GM21529 (cell line): ENCODE data around the gene ARMC2.
"Not testable (repeated sequence)": the region's sequence is repeated elsewhere in the genome, so short reads cannot be mapped to it uniquely, and the experiment has no call there.

ENCODE experiments used
- ATAC-seq: cut with Tn5 transposase; IDR thresholded peaks from one replicate; pipeline ENCODE4 v1.9.1; 2021; ENCODE audit not compliant: unreplicated experiment

Gene ARMC2

DNA sequence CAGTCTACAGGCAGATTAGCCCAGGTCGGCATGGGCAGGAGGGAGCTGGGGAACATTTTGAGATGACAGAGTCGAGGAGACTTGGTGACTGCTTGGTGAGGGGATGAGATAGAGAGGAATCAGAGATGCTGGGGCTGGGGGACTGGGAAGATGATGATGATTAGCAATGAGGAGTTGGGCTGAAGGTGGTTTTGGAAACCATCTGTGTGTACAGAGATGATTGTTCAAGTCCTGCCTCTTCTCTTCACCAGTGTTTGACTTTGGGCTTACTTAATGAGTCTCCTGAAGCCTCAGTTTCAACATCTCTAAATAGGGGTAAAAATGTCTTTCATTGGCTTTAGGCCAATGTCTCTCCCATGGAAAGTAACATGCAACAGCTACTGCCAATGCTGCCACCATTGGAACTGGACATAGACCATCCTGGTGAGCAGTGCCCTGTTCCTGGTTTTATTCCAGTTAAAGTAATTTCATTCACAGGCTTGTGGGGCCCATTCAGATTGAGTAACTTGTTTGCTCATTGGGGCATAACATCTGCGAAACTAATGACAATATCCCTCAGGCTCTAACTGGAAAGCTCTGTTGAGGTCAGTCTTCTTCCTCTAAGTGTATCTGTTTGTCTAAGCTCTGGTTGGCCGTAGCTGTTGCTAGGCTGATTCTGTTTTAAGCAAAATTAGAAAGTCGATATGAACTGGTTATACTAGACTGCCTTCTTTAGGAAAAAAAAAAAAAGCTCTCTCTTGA is 99.1 kb downstream of the ARMC2 start:
- ATAC-seq, result no peak

DNA sequence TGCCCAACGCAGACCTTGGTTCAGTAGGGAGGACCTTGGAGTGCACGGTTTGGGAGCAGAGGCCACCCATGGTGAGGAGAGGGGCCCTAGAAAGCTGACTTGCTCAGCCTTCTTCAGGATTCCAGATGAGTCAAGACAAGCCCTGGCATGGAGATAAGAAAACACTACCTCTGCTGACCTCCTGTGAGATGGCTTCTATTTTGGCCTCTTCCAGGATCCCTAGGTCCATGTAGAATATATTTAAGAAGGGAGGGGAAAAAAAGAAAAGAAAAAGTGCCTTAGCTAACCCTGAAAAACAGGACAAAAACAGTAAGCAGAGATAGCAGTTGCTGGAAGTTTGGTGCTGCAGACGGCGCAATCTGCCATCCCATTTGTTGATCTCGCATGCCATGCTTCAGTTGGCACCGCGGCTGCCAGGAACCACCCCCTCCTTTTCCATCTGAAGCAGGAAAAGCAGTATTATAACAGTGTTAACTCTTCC is 100.0 kb downstream of the ARMC2 start:
- no peak for ATAC-seq

DNA sequence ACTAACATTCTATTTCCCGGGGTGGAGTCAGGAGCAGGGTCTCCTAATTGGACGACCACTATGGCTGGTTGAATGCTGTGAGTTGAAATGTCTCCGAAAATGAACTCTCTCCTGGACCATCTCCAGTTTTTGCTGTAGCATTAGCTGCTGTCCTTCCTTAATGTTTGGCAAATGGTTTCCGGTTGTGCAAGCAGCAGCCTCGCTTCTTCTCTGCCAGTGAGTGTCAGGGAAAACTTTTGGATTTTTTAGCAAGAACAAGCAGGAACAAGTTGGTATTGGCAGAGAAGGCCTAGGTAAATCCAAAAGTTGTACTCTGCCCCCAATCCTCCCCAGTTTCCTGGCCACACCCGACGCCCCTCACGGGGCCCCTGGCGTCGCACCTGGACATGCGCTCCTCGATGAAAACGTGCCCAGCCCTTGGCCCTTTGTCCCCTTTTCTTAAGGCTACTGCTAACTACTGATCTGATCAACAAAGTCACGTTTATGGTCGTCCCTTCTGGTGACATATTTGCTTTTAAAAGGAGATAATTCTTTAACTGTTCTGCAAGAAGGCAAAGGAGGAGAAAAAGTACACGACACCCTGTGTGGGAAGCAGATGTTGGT is 103.2 kb downstream of the ARMC2 start:
- ATAC-seq, result no peak

DNA sequence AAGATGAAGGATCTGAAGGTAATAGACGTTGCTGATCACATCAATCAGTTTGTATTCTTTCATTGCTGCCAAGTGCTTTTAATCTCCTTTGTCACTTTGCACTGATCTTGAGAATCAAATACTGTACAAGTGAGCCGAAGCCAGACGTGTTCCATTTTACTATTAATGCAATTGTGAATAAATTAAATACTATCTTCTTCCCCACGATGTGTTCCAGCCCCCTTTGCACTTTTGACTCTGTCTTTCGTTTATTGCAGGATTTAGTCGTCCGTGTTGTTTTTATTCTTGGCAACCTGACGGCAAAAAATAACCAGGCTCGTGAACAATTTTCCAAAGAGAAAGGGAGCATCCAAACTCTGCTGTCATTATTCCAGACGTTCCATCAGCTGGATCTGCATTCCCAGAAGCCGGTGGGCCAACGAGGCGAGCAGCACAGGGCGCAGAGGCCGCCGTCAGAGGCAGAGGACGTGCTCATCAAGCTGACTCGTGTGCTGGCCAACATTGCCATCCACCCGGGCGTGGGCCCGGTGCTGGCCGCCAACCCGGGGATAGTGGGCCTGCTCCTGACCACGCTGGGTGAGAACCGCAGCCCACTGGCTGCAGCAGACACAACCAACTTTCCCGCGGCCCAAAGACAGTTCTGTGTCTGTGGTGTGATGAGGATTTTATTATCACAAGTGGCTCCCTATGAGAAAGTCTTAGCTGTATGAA is 104.7 kb downstream of the ARMC2 start:
- ATAC-seq, result no peak

DNA sequence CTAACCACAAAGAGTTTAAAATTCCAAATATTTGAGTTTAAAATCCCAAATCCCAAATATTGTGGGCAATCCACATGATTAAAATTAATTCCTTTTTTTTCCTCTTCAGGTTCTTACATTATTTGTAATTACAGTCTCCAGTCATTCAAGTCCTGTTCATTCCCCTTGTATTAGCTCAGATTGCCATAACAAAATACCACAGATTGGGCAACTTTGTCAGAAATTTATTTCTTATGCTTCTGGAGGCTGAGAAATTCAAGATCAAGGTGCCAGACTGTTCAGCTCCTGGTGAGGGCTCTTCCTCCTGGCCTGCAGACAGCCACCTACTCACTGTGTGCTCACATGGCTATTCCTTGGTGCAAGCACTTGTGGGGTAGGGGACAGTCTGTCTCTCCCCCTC is 105.5 kb downstream of the ARMC2 start:
- ATAC-seq, result no peak

DNA sequence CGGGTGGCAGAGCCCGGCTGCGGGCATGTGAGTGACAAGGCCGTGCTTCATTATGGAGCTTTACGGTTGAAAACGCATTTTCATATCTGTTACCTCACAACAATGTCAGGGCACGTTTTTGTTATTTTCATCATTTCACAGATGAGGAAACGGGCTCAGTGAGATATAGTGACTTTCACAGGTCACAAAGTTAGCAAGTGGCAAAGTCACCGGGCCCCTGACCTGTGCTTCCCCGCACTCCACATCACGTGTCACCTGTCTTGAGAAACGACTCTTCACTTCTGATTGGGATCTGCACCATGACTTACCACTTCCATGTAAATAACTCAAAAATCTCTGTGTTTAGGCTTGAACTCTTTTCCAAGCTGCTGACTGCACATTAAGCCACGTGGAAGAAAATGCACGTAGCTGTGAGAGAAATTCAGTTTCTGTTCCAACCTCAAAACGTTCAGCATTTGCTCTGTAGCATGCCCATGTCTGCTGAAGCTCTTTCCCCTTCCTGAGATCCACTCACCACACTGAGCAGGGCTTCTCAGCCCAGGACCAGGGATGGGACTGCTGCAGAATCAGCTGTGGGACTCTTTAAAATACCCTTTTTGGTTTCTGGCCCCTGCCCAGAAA is 107.2 kb downstream of the ARMC2 start:
- no peak for ATAC-seq

DNA sequence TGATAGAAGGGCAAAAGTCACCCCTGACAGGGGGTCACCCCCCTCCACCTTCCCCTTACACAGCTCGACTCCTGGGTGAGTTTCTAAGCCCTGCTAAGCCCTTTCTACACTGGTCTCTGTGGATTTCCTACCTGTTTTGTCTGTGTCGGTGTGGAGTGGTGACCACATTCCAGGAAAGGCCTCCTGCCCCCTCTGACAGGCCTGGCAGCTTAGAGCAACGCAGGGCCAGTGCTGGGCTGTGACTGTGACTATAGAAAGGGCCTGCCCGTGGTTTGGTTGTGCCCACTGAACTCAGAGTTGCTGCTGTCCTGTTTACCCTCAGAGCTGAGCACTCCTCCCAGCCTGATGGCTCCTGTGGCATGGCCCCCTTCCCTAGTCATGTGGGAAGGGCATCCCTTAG is 109.0 kb downstream of the ARMC2 start:
- no peak for ATAC-seq

DNA sequence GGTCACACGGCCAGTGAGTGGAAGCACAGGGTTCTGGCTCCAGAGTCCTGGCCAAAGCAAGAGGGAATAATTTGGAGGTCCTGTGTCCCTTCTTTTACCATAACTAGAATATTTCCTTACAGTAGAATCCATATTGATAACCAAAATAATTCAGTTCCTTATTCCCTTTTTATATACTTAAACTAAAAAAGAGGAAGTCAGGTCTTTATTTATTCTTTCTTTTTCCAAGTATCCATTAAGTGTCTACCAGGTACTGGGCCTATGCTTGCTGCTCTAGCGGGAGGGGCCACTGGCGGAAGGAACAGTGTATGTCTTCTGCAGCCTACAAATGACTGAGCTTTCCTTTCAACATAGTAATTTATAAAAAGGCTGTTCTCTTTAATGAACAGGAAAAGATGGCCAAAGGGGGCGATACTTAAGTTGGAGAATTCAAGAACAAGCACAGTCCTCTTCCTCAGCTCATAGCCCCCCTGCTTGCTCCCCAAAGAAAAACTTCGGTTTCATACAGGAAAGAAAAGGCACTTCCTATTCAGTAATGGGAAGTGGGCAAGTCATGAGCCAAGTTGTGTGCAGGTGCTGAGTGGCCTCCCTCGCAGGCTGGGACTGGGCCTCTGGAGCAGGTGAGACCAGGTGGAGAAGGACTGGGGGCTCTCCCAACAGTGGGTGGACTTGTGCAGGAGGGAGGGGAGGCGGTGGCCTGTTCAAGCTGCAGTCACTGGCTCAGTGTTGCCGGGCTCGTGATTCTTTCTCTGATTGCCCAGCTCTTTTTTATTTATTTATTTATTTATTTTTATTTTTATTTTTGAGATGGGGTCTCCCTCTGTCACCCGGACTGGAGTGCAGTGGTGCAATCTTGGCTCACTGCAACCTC is 110.9 kb downstream of the ARMC2 start:
- ATAC-seq, result no peak

DNA sequence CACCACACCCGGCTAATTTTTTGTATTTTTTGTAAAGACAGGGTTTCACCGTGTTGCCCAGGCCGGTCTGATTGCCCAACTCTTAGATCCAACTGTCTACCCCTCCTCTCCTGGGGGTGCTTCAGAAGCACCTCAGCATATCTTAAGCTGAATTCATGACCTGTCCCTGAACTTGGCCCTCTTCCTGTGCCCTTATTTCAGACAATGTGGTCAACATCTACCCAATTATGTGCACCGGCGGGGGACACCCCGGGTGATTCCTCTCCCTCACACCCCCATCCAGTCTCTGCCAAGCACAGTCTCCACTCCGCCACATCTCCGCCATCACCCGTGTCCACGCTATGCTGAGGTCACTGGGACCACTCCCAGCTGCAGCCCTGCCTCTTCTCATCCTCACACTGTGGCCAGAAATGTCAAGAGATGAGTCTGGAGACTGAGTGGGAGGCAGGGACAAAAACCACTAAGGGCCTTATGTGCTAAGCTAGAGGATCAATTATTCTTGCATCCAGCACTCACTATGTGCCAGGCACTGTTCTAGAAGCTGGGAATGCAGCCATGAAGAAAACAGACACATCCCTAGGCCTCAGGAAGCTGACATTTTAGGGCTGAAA is 111.9 kb downstream of the ARMC2 start:
- ATAC-seq, result no peak

DNA sequence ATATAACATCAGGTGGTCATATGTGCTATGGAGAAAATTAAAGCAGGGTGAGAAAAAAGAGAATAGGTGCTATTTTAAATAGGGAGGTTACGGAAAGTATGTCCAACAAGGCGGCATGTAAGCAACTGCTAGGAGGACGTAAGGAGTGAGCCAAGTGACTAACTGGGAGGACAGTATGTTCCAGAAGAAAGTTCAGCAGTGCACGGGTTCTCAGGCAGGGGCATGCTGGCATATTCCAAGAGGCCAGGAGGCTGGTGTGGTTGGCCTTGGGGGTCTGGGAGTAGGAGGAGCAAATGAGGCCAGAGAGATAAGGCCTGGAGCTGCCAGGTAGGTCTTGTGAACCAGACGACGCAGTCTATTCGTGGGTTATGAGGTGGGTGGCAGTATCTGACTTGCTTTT is 112.4 kb downstream of the ARMC2 start:
- no peak for ATAC-seq

DNA sequence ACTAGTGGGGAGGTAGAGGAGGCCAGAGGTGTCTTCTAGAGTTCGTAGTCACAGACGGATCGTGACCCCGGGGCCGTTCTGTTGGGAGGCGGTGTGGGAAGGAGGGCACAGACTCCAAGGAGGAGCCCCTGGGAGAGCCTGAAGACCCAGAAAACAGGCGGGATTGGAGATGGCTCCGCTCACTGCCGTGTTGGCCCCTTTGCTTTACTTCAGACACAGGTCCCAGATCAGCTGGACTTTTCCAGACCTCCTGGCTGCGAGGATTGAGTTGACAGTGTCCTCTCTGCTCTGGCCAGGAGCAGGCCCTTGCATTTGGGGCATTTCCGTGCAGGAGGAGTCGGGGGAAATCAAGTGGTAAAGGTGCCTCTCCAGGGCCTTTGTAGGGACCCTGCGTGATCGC is 112.9 kb downstream of the ARMC2 start:
- no peak for ATAC-seq

DNA sequence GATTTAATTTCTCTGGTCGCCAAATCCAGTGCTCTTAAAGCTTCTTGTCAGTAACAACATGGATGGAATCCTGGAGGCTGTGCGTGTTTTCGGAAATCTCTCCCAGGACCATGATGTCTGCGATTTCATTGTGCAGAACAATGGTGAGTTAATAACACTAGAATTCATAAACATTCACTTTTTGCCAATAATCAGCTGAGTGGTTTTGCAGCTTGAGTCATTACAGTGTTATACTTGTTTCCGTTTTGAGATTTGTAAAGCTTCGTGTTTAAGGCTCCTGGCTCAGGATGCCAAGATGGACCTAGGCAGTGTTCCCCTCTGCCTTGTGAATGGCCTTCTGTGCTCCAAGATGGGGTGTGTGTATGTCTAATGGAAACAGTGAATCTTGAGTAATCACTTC is 113.8 kb downstream of the ARMC2 start:
- no peak for ATAC-seq

DNA sequence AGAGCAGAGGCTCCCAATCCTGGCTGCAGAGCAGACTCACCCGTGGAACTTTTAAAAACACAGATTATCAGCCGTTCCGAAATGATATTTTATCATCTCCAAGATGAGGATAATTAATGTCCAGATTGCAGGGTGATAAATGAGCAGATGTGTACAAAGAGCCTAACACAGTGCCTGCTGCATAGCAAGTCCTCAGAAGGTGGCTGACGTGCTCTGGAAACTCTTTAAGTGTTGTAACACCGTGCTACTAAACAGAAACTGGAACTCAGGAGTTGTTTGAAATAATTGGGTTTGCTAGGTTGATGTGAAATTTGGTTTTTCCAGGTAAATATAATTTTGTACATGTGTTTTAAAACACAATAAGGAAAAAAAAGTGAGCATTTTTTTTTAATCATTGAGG is 118.0 kb downstream of the ARMC2 start:
- ATAC-seq, result no peak

DNA sequence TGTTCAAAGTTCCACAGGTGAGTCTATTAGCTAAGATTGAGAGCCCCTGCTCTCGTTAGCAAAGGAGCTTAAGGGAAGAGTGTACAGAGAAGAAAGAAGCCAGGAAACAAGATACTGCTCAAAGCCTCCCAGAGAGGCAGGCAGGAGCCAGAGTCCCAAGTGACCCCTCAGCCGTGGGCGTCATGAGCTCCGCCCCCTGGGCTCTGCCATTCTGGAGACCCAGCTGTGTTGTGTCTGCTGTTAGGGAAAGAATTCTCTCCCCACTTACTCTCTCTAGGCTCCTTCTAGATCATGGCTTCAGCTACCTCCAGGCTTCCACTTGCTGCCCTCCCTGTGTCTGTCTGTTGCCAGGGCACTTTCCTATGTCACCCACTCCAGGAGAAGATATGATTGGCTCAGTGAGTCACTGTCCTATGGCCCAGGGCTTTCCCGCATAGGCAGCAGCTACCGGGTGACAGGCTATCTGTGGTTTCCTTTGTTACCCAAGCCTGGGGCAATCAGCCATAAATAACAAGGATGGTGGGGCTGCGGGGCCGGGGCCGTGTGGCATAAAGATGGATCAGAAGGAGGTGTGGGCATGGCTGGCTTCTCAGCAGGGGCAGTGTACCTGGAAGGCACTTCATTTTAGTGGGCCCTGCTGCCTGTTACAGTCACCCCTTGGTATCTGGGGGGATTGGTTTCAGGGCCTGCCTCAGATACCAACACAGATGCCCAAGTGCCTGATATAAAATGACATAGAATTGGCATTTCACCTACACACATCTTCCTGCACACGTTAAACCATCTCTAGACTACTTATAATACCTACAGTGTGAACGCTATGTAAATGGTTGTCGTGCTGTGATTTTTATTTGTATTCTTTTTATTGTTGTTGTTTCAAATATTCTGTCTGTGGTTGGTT is 118.9 kb downstream of the ARMC2 start:
- no peak for ATAC-seq

DNA sequence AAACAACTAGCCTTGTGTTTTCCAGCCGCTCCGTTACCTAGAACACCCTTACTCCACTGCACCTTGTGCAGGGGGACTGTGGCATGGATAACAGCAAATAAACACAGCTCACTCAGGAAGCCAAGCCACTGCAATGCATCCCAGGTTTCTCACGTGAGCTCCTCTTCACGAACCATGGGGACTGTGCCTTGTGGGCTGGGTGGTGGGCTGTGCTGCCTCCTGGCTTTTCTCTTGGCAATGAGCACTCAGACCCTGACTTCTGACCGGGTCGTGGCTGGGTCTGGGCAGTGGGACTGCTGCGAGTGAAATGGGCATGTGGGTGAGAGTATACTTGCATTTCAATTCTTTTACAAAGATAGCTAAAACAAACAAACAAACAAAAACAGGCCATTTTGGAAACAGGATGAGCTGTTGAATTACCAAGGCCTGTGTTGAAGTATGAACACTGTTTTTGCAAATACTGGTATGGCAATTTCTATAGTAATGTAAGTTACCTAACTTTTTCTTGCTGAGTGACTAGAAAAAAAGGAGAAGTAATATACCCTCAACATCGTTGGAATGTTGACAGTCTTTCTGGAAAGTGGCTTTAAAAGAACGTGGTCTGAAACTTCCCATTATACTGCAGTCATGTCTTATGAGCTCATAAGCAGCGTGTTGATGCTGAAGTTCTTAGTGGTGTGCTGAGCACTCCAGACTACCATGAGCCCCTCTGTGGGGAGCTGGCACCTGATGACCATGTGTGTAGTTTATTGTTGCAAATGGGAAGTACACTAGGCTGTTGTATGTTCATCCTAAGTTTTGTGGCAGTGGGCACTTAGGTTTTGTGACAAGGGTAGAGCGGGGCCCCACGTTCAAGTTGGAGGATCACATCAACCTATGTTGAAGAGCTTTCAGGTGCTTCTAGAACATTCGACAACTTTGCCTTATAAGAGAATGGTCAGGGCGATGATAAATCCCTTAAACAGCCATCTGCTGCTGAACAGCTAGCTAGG is 120.4 kb downstream of the ARMC2 start:
- ATAC-seq, result no peak

DNA sequence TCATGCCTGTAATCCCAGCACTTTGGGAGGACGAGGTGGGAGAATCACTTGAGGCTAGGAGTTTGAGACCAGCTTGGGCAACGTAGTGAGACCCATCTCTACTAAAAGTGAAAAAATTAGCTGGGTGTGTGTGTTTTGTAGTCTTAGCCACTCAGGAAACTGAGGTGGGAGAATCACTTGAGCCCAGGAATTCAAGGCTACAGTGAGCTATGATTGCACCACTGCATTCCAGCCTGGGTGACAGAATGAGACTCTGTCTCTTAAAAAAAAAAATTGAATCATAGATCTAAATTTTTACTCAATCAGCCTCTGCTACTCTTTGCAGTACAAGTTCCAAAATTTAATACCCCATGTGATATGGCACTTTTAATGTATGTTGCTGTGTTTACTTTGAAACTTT is 121.6 kb downstream of the ARMC2 start:
- no peak for ATAC-seq

DNA sequence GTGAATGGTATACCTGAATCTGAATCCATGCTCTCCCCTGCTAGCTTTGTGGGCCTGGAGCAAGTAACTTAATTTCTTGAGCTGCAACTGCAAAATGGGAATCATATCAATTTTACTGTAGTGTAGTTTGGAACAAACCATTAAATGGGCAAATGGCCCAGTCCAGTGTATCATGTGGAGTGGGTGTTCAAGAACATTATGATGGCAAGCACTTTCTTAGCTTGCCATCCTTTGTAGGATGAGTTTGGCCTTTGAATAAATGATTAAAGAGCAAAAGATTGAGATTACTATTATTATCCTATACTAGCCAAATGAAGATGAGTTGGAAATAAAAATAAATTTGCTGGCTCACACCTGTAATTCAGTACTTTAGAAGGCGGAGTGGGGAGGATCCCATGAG is 126.0 kb downstream of the ARMC2 start:
- ATAC-seq, result no peak

DNA sequence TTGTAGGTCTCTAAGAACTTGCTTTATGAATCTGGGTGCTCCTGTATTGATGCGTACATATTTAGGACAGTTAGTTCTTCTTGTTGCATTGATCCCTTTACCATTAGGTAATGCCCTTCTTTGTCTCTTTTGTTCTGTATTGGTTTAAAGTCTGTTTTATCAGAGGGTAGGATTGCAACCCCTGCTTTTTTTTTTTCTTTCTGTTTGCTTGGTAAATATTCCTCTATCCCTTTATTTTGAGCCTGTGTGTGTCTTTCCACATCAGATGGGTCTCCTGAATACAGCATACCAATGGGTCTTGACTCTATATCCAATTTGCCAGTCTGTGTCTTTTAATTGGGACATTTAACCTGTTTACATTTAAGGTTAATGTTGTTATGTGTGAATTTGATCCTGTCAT is 130.4 kb downstream of the ARMC2 start:
- not testable (repeated sequence) for ATAC-seq
